ENCODE results near the gene KCNN4. TPM values are rescaled to one million over a fixed set of nuclear protein-coding genes. Genes with fewer than 3 reads are reported as not detected.
"Not testable (repeated sequence)": the region's sequence is repeated elsewhere in the genome, so short reads cannot be mapped to it uniquely, and the experiment has no call there.

KCNN4 gene
- total RNA-seq (2021) (92.4 and 92.7 TPM in 2 replicates), Bru-seq, nascent RNA (percentile 81 among the genes with signal in this experiment), BruChase-seq, experiment 1, labeled RNA remaining after a 2-hour chase (percentile 86 among the genes with signal in this experiment), BruChase-seq, experiment 2, labeled RNA remaining after a 6-hour chase (percentile 85 among the genes with signal in this experiment)
- long read RNA-seq, transcript KCNN4-211 (9 exons, 1,956 nt): major isoform, 103 of 149 reads
- long read RNA-seq, partial matches to known transcripts: 14 of 149 reads
- long read RNA-seq, other reads (novel, unspliced or antisense): 31 of 149 reads

- Histone ChIP-seq H3K4me1 (replicated peaks; ENCODE audit: insufficient read depth) (peaks cover 71% of the 10 kb centered on the region), H3K27me3 (ENCODE audit: insufficient read depth, low read depth) (no peaks in the 10 kb centered on the region), H3K9me2 (ENCODE audit: insufficient read depth) (no peaks in the 10 kb centered on the region), H4K20me1 (ENCODE audit: insufficient read depth) (no peaks in the 10 kb centered on the region), H3F3A (ENCODE audit: insufficient read depth, low read depth) (peaks cover 77% of the 10 kb centered on the region), H3K27ac (peak within 1 kb of the TSS; percentile 88), H2AFZ (no peak within 1 kb of the TSS), H3K36me3 (ENCODE audit: low read depth) (no peaks in the 10 kb centered on the region), H3K4me3 (peak within 1 kb of the TSS; percentile 62), H3K9me3 (ENCODE audit: insufficient read depth, low read depth) (no peaks in the 10 kb centered on the region), H3K4me2 (peak within 1 kb of the TSS; percentile 83), H3K79me2 (ENCODE audit: low read depth) (peaks cover 56% of the 10 kb centered on the region)
- peak; percentile 80 for DNase-seq
- ChIA-PET POLR2A (ENCODE audit: unreplicated experiment) (interaction anchor here (0.5 to 0.6 kb wide), 3 partner anchors 11 to 829 kb away, joined by 3 to 8 read pairs (median 7); no protein-coding TSS in a partner anchor), CTCF (interaction anchor here (0.5 to 0.7 kb wide), 4 partner anchors 27 to 1706 kb away, joined by 3 to 6 read pairs (median 4); partner anchors contain the start of gene SMG9)
- TF ChIP-seq EZH2 (IDR thresholded peaks at IDR 0.05; ENCODE audit: low read depth) (no peak), CTCF (conservative IDR thresholded peaks at IDR 0.05) (no peak)
- intact Hi-C loops (cut with micrococcal nuclease; ENCODE audit: unreplicated experiment): loop anchor here (10.0 kb wide), 1 partner anchor 336 kb away; no protein-coding TSS in a partner anchor
- no TSS peak for BruUV-seq (replicated peaks)
These were observed at the start of gene KCNN4 for GRCh38 chr19:43780706-43781525. TSS of gene KCNN4 (minus strand) at chr19:43780973. CDS start at chr19:43780861, 112 bp downstream.

DNA sequence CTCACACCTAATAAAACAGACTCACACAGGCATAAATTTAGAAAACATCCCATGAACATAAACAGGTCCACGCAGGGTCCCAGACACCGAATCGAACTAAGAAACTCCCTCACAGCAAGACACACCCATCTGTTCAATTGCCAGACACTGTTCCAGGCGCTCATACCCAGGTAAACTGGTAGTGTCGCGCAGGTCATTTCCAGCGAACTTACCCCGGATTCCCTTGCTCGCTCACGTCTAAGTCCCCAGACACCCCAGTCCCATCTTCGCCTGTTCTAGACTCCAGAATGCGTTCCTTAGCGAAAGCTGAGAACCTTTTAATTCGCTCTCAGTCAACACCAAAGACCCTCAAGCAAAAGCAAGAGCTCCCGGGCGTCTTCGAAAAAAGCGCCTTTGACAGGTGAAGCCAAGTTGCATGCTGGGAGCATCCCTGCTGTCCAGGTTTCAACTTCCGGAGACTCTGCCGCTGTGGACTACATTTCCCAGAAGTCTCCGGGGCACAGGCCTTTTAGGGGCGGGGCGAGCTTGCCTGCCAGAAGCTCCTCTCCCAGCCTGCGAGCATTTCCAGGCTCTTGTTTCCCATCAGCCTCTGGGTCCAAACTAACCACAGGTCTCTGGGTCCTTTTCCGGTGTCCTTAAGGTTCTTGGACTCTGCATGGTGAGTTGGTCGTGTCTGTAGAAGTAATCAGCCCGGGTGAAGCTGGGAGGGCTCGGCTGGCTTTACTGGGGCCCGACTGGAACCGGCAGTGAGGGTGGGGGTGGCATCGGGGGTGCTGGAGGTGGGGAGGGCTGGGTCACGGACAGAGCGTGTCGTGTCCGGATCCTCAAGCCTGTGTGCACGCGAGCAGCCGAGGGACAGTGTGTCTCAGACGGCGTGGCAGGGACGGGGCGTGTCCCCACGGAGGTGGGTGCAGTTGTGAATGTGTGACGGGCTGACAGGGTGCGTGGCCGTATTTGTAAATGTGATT, 46.3 kb upstream of the KCNN4 start, which contains the start of gene ZNF283:
Gene ZNF283 (plus strand): TSS at position 535 of the 968 bp plus-strand sequence. CDS start 6,184 bp downstream, outside the sequence.
- H3K4me3 ChIP-seq: peak within 1 kb of the TSS; percentile 74
- H3F3A ChIP-seq (ENCODE audit: insufficient read depth, low read depth): peaks cover 6% of the 10 kb centered on the region; the same call in 1 of the 2 replicates
- peaks cover 34% of the 10 kb centered on the region for H3K36me3 ChIP-seq (ENCODE audit: low read depth)
- BruUV-seq (replicated peaks): no TSS peak
- DNase-seq: peak; percentile 79 to 88
- peaks cover 22% of the 10 kb centered on the region for H3K9me3 ChIP-seq (ENCODE audit: insufficient read depth, low read depth)
- POLR2A ChIA-PET (ENCODE audit: unreplicated experiment): interaction anchor here (0.6 to 0.8 kb wide), 9 partner anchors 84 to 578 kb away, joined by 3 to 15 read pairs (median 4); partner anchors contain the start of genes IRGQ, ZNF221, ZNF222 and ZNF223
- no peaks in the 10 kb centered on the region for H3K27me3 ChIP-seq (ENCODE audit: insufficient read depth, low read depth)
- H3K79me2 ChIP-seq (ENCODE audit: low read depth): 0 out of 2 replicates have a peak, but pooled peaks cover 6% of the 10 kb centered on the region
- no peak for TF ChIP-seq EZH2 (IDR thresholded peaks at IDR 0.05; ENCODE audit: low read depth)
- no peak for TF ChIP-seq CTCF (conservative IDR thresholded peaks at IDR 0.05)
- H3K4me1 ChIP-seq (replicated peaks; ENCODE audit: insufficient read depth): peaks cover 7% of the 10 kb centered on the region
- peak within 1 kb of the TSS; percentile 87 for H2AFZ ChIP-seq
- CTCF ChIA-PET: interaction anchor here (0.6 to 1.0 kb wide), 2 partner anchors 124 to 388 kb away, joined by 4 to 5 read pairs; partner anchors contain the start of gene ZNF221
- no peak within 1 kb of the TSS for H3K27ac ChIP-seq
- intact Hi-C loops (cut with micrococcal nuclease; ENCODE audit: unreplicated experiment): no loop called here
- H3K4me2 ChIP-seq: peak within 1 kb of the TSS; percentile 96
- no peaks in the 10 kb centered on the region for H4K20me1 ChIP-seq (ENCODE audit: insufficient read depth)
- no peaks in the 10 kb centered on the region for H3K9me2 ChIP-seq (ENCODE audit: insufficient read depth)

GRCh38 chr19:43824572-43824971, 43.8 kb upstream of the KCNN4 start:
- H3K27me3 ChIP-seq (ENCODE audit: insufficient read depth, low read depth); H3K27ac ChIP-seq; CTCF ChIA-PET; H3K9me2 ChIP-seq (ENCODE audit: insufficient read depth); H3F3A ChIP-seq (ENCODE audit: insufficient read depth, low read depth); BruUV-seq (replicated peaks); H2AFZ ChIP-seq; H3K4me2 ChIP-seq; POLR2A ChIA-PET (ENCODE audit: unreplicated experiment); H3K4me1 ChIP-seq (replicated peaks; ENCODE audit: insufficient read depth); intact Hi-C loops (cut with micrococcal nuclease; ENCODE audit: unreplicated experiment); H4K20me1 ChIP-seq (ENCODE audit: insufficient read depth); H3K4me3 ChIP-seq; H3K79me2 ChIP-seq (ENCODE audit: low read depth): not testable (repeated sequence)
- H3K36me3 ChIP-seq (ENCODE audit: low read depth): peaks cover 15% of the 10 kb centered on the region
- peaks cover 22% of the 10 kb centered on the region for H3K9me3 ChIP-seq (ENCODE audit: insufficient read depth, low read depth)
- DNase-seq: peak in 1 of 2 experiments; percentile 52

GRCh38 chr19:43823856-43824255, 43.1 kb upstream of the KCNN4 start:
- H4K20me1 ChIP-seq (ENCODE audit: insufficient read depth); DNase-seq; H3K79me2 ChIP-seq (ENCODE audit: low read depth); H3F3A ChIP-seq (ENCODE audit: insufficient read depth, low read depth); intact Hi-C loops (cut with micrococcal nuclease; ENCODE audit: unreplicated experiment); H3K4me2 ChIP-seq; H3K36me3 ChIP-seq (ENCODE audit: low read depth); H3K27me3 ChIP-seq (ENCODE audit: insufficient read depth, low read depth); H3K4me3 ChIP-seq; H2AFZ ChIP-seq; BruUV-seq (replicated peaks); CTCF ChIA-PET; H3K9me2 ChIP-seq (ENCODE audit: insufficient read depth); H3K4me1 ChIP-seq (replicated peaks; ENCODE audit: insufficient read depth); H3K27ac ChIP-seq; POLR2A ChIA-PET (ENCODE audit: unreplicated experiment): not testable (repeated sequence)
- peaks cover 18% of the 10 kb centered on the region for H3K9me3 ChIP-seq (ENCODE audit: insufficient read depth, low read depth)
